HepG2 (cell line): ENCODE results near the gene SFXN2. TPM values are rescaled to one million over a fixed set of nuclear protein-coding genes. Genes with fewer than 3 reads are reported as not detected.

ENCODE experiments used
- ATF6 ChIP-seq: sonication (generic); formaldehyde crosslinking; conservative IDR thresholded peaks from 2 replicates; pipeline ENCODE4 v1.4.0; 2020; ENCODE audit warnings: missing genetic modification reagents
- ETV5 ChIP-seq: IDR thresholded peaks from 2 replicates; pipeline ENCODE4 v1.6.1; 2018; ENCODE audit warnings: missing biosample characterization, missing genetic modification reagents, inconsistent platforms, borderline replicate concordance
- FOSL2 ChIP-seq: sonication (generic); formaldehyde crosslinking; IDR thresholded peaks from 2 replicates; pipeline ENCODE4 v1.4.0; 2020; ENCODE audit warnings: missing genetic modification reagents
- FOXC1 ChIP-seq: sonication (generic); formaldehyde crosslinking; IDR thresholded peaks from 2 replicates; pipeline ENCODE4 v1.8.0; 2022; ENCODE audit warnings: mild to moderate bottlenecking, missing genetic modification reagents, borderline replicate concordance
- HOXA7 ChIP-seq: sonication (generic); formaldehyde crosslinking; IDR thresholded peaks from 2 replicates; pipeline ENCODE4 v1.8.1; 2022; ENCODE audit warnings: mild to moderate bottlenecking, missing genetic modification reagents, moderate library complexity
- NR1H2 ChIP-seq: sonication (generic); formaldehyde crosslinking; IDR thresholded peaks from 2 replicates; pipeline ENCODE4 v1.8.1; 2022; ENCODE audit warnings: low read depth, missing genetic modification reagents, borderline replicate concordance
- NRL ChIP-seq: sonication (generic); formaldehyde crosslinking; IDR thresholded peaks from 2 replicates; pipeline ENCODE4 v1.5.0; 2020; ENCODE audit warnings: missing genetic modification reagents, mild to moderate bottlenecking, moderate library complexity, borderline replicate concordance
- ZBTB1 ChIP-seq: sonication (generic); formaldehyde crosslinking; IDR thresholded peaks from 2 replicates; pipeline ENCODE4 v1.4.0; 2020; ENCODE audit warnings: missing genetic modification reagents, borderline replicate concordance
- ZIK1 ChIP-seq: sonication (generic); formaldehyde crosslinking; IDR thresholded peaks from 2 replicates; pipeline ENCODE4 v1.5.0; 2020; ENCODE audit warnings: mild to moderate bottlenecking, low read depth, missing genetic modification reagents, borderline replicate concordance
- ZNF20 ChIP-seq: sonication (generic); formaldehyde crosslinking; IDR thresholded peaks from 2 replicates; pipeline ENCODE4 v1.4.0; 2020; ENCODE audit warnings: mild to moderate bottlenecking, moderate library complexity, missing genetic modification reagents
- ZNF3 ChIP-seq: IDR thresholded peaks from 2 replicates; pipeline ENCODE4 v1.7.0; 2017; ENCODE audit warnings: inconsistent platforms
- ZNF407 ChIP-seq: sonication (generic); formaldehyde crosslinking; IDR thresholded peaks from one replicate; pipeline ENCODE4 v1.5.1; 2020; ENCODE audit warnings: mild to moderate bottlenecking, missing genetic modification reagents; ENCODE audit errors: not compliant biosample characterization
- ZNF772 ChIP-seq: sonication (generic); formaldehyde crosslinking; IDR thresholded peaks from 2 replicates; pipeline ENCODE4 v1.5.0; 2020; ENCODE audit warnings: mild to moderate bottlenecking, missing genetic modification reagents
- polyA plus RNA-seq, 8 experiments: library from polyadenylated mRNA; depleted of rRNA in 3 of 8; stranded (reverse) in 7 of 8; unstranded in 1 of 8; fragments of >200 nt; fragmentation: Illumina TruSeq in 4 of 8; extraction: Trizol in 4 of 8; gene quantifications; 2 replicates each; pipeline versions ENCODE4 v1.2.1 to v1.2.3, GENCODE V29; 2011 to 2016; ENCODE audit warnings: low read depth in 4 of 8, missing spikeins in 1 of 8, mixed read lengths in 1 of 8; ENCODE audit not compliant: insufficient read depth in 1 of 8
- total RNA-seq, 5 experiments: library from RNA; depleted of rRNA; stranded (reverse); fragments of >200 nt; fragmentation: Illumina TruSeq; extraction: Trizol; gene quantifications; 2 replicates each; pipeline ENCODE4 v1.2.3, GENCODE V29; 2016; ENCODE audit warnings: low read depth in 1 of 5
- TF ChIP-seq, protein P1 (sequence below): sonication (generic); formaldehyde crosslinking; conservative IDR thresholded peaks from 2 replicates; pipeline ENCODE4 v1.8.1; 2023; ENCODE audit warnings: missing genetic modification reagents
- TF ChIP-seq, protein P2 (sequence below): sonication (generic); formaldehyde crosslinking; IDR thresholded peaks from 2 replicates; pipeline ENCODE4 v1.9.0; 2021; ENCODE audit warnings: missing genetic modification reagents, borderline replicate concordance

SFXN2 gene
- total and polyA plus RNA-seq, 2 of the 13 experiments (the other 11 are each of a cell fraction or from before 2014, with no cell fraction given) = 12.8 to 21.1 TPM

DNA sequence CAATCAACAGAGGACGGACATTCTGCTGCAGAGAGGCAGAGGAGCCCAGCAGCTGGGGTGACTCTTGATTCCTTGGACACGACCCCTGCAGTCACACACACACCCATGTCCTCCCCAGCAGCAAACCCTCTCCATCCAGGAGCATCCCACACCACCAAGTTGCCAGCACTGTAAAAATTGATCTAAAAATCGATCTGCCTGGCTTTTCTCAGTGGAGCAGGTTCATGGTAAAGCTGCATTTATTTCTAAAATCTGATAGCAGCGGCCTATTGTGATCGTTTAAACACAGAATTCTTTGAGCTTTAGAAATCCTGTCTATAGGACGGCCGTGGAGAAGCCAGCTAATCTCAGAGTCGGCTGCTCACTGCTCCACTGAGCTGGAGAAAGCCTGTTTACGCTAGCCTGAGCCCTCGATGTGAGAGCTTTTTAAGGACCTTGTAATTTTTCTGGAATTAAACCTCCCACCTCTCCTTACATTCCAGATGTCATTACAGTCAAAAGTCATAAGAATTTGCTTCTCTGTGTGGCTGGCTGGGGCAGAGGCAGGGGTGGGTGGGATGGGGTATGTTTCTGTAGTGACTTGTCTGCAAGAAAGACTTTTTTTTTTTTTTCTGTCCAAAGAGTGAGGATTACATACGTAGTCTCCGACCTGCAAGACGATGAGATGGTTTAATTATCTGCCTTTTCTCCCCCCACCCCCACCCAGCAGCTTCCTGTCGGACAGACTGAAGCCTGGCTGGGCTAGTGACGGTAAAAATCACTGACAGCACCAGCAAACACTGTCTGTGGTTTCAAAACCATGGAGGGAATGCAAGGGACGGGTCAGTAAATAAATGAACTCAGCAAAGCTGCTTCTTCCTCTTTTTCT is 38.5 kb upstream of the SFXN2 start (continued):
- TF ChIP-seq ZBTB1 = no peak
- TF ChIP-seq, protein P1, sequence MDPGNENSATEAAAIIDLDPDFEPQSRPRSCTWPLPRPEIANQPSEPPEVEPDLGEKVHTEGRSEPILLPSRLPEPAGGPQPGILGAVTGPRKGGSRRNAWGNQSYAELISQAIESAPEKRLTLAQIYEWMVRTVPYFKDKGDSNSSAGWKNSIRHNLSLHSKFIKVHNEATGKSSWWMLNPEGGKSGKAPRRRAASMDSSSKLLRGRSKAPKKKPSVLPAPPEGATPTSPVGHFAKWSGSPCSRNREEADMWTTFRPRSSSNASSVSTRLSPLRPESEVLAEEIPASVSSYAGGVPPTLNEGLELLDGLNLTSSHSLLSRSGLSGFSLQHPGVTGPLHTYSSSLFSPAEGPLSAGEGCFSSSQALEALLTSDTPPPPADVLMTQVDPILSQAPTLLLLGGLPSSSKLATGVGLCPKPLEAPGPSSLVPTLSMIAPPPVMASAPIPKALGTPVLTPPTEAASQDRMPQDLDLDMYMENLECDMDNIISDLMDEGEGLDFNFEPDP (CRISPR knock-in tag) = no peak
- no peak for TF ChIP-seq NR1H2 (CRISPR knock-in tag)
- TF ChIP-seq ZNF20 (CRISPR knock-in tag) = no peak
- TF ChIP-seq, protein P2, sequence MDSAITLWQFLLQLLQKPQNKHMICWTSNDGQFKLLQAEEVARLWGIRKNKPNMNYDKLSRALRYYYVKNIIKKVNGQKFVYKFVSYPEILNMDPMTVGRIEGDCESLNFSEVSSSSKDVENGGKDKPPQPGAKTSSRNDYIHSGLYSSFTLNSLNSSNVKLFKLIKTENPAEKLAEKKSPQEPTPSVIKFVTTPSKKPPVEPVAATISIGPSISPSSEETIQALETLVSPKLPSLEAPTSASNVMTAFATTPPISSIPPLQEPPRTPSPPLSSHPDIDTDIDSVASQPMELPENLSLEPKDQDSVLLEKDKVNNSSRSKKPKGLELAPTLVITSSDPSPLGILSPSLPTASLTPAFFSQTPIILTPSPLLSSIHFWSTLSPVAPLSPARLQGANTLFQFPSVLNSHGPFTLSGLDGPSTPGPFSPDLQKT (CRISPR knock-in tag) = no peak
- no peak for TF ChIP-seq ATF6
- TF ChIP-seq FOSL2 = 0 out of 2 replicates have a peak, but pooled peaks have one; percentile 4
- TF ChIP-seq HOXA7 (CRISPR knock-in tag) = no peak
- no peak for TF ChIP-seq ZIK1 (CRISPR knock-in tag)
- TF ChIP-seq ZNF772 = no peak
- TF ChIP-seq FOXC1 (CRISPR knock-in tag) = no peak
- TF ChIP-seq ZNF3 (CRISPR knock-in tag) = no peak
- TF ChIP-seq NRL = no peak
- TF ChIP-seq ETV5 = peak; percentile 66; the same call in 1 of the 2 replicates
- TF ChIP-seq ZNF407 (CRISPR knock-in tag) = no peak
